ENCODE data around the gene RPL38. TPM values are rescaled to one million over a fixed set of nuclear protein-coding genes. Genes with fewer than 3 reads are reported as not detected.

RPL38 gene
- total RNA-seq, 1 donor from 2014 or later = 4,570 TPM

GRCh38 chr17:74210191-74211140 is 7.0 kb downstream of the RPL38 start:
- peak; percentile 71 to 82 for DNase-seq (ENCODE audit: low read depth in 2 of 2)

GRCh38 chr17:74211141-74211911 is 7.8 kb downstream of the RPL38 start:
- DNase-seq (ENCODE audit: low read depth in 2 of 2) = no peak

- DNase-seq (ENCODE audit: low read depth in 2 of 2) = no peak
These were observed 8.4 kb downstream of the RPL38 start for GRCh38 chr17:74211912-74212208.

- DNase-seq (ENCODE audit: low read depth in 2 of 2) = no peak
These were observed 8.9 kb downstream of the RPL38 start for GRCh38 chr17:74212209-74212912.

- peak; percentile 73 to 78 for DNase-seq (ENCODE audit: low read depth in 2 of 2)
These were observed 9.7 kb downstream of the RPL38 start, which contains the start of gene TTYH2 for GRCh38 chr17:74212913-74213791. TTYH2 (plus strand) TSS chr17:74213571; CDS start chr17:74213588, 17 bp downstream.

GRCh38 chr17:74213861-74214391 is 10.4 kb downstream of the RPL38 start:
- no peak for DNase-seq (ENCODE audit: low read depth in 2 of 2)

GRCh38 chr17:74214484-74215341 is 11.2 kb downstream of the RPL38 start:
- no peak for DNase-seq (ENCODE audit: low read depth in 2 of 2)

- no peak for DNase-seq (ENCODE audit: low read depth in 2 of 2)
These were observed 11.9 kb downstream of the RPL38 start for GRCh38 chr17:74215342-74215727.

GRCh38 chr17:74216505-74216904 is 13.0 kb downstream of the RPL38 start:
- DNase-seq (ENCODE audit: low read depth in 2 of 2) = no peak

GRCh38 chr17:74217037-74217730 is 13.7 kb downstream of the RPL38 start:
- DNase-seq (ENCODE audit: low read depth in 2 of 2) = no peak

GRCh38 chr17:74217888-74218287 is 14.4 kb downstream of the RPL38 start:
- no peak for DNase-seq (ENCODE audit: low read depth in 2 of 2)

GRCh38 chr17:74218436-74218835 is 15.0 kb downstream of the RPL38 start:
- DNase-seq (ENCODE audit: low read depth in 2 of 2) = no peak

GRCh38 chr17:74219576-74220133 is 16.2 kb downstream of the RPL38 start:
- no peak for DNase-seq (ENCODE audit: low read depth in 2 of 2)

GRCh38 chr17:74220219-74220618 is 16.7 kb downstream of the RPL38 start:
- no peak for DNase-seq (ENCODE audit: low read depth in 2 of 2)

- no peak for DNase-seq (ENCODE audit: low read depth in 2 of 2)
These were observed 17.7 kb downstream of the RPL38 start for GRCh38 chr17:74220946-74221818.

- no peak for DNase-seq (ENCODE audit: low read depth in 2 of 2)
These were observed 18.9 kb downstream of the RPL38 start for GRCh38 chr17:74222399-74222798.

GRCh38 chr17:74223901-74224300 is 20.4 kb downstream of the RPL38 start:
- DNase-seq (ENCODE audit: low read depth in 2 of 2) = no peak

Data from lung microvascular endothelial cell (primary cell).